ENCODE data around the gene GPER1.

Gene GPER1

GRCh38 chr7:1081931-1082401 lies 5.9 kb upstream of the GPER1 start:
- TF ChIP-seq POLR2AphosphoS5 (IDR thresholded peaks at IDR 0.05; ENCODE audit: low read depth, low read length) (no peak), FOXP2 (optimal IDR thresholded peaks at IDR 0.05; ENCODE audit: borderline replicate concordance, extremely low read depth, extremely low read length, insufficient read depth) (no peak), SIN3A (IDR thresholded peaks at IDR 0.05; ENCODE audit: borderline replicate concordance, insufficient read depth, low read length) (no peak), TAF1 (IDR thresholded peaks at IDR 0.05; ENCODE audit: borderline replicate concordance, insufficient read depth, low read length) (no peak), REST (IDR thresholded peaks at IDR 0.05; ENCODE audit: insufficient read depth in 1 of 2, low read depth in 2 of 2, low read length in 2 of 2) (no peak)

GRCh38 chr7:1083729-1084657 lies 3.9 kb upstream of the GPER1 start:
- TF ChIP-seq FOXP2 (optimal IDR thresholded peaks at IDR 0.05; ENCODE audit: borderline replicate concordance, extremely low read depth, extremely low read length, insufficient read depth): no peak
- no peak for TF ChIP-seq SIN3A (IDR thresholded peaks at IDR 0.05; ENCODE audit: borderline replicate concordance, insufficient read depth, low read length)
- TF ChIP-seq POLR2AphosphoS5 (IDR thresholded peaks at IDR 0.05; ENCODE audit: low read depth, low read length): no peak
- no peak for TF ChIP-seq TAF1 (IDR thresholded peaks at IDR 0.05; ENCODE audit: borderline replicate concordance, insufficient read depth, low read length)
- no peak for TF ChIP-seq REST (IDR thresholded peaks at IDR 0.05; ENCODE audit: insufficient read depth in 1 of 2, low read depth in 2 of 2, low read length in 2 of 2)

- TF ChIP-seq TAF1 (IDR thresholded peaks at IDR 0.05; ENCODE audit: borderline replicate concordance, insufficient read depth, low read length): no peak
- no peak for TF ChIP-seq POLR2AphosphoS5 (IDR thresholded peaks at IDR 0.05; ENCODE audit: low read depth, low read length)
- no peak for TF ChIP-seq FOXP2 (optimal IDR thresholded peaks at IDR 0.05; ENCODE audit: borderline replicate concordance, extremely low read depth, extremely low read length, insufficient read depth)
- no peak for TF ChIP-seq SIN3A (IDR thresholded peaks at IDR 0.05; ENCODE audit: borderline replicate concordance, insufficient read depth, low read length)
- TF ChIP-seq REST (IDR thresholded peaks at IDR 0.05; ENCODE audit: insufficient read depth in 1 of 2, low read depth in 2 of 2, low read length in 2 of 2): no peak
Observed at GRCh38 chr7:1085266-1085665, 2.6 kb upstream of the GPER1 start.

- TF ChIP-seq SIN3A (IDR thresholded peaks at IDR 0.05; ENCODE audit: borderline replicate concordance, insufficient read depth, low read length): no peak
- no peak for TF ChIP-seq FOXP2 (optimal IDR thresholded peaks at IDR 0.05; ENCODE audit: borderline replicate concordance, extremely low read depth, extremely low read length, insufficient read depth)
- TF ChIP-seq TAF1 (IDR thresholded peaks at IDR 0.05; ENCODE audit: borderline replicate concordance, insufficient read depth, low read length): no peak
- TF ChIP-seq REST (IDR thresholded peaks at IDR 0.05; ENCODE audit: insufficient read depth in 1 of 2, low read depth in 2 of 2, low read length in 2 of 2): no peak
- TF ChIP-seq POLR2AphosphoS5 (IDR thresholded peaks at IDR 0.05; ENCODE audit: low read depth, low read length): no peak
Observed at GRCh38 chr7:1085910-1086421, 1.9 kb upstream of the GPER1 start.

All from PFSK-1 (cell line).